Gastroesophageal sphincter (tissue), 4 donors: ENCODE measurements around the gene MAPK8IP2. TPM values are rescaled to one million over a fixed set of nuclear protein-coding genes. Genes with fewer than 3 reads are reported as not detected.
"Not testable (repeated sequence)": the region's sequence is repeated elsewhere in the genome, so short reads cannot be mapped to it uniquely, and the experiment has no call there.

Source experiments
- ATAC-seq: fragments of 150-250 bp; one replicate; pipeline ENCODE4 v1.9.1; 2016; ENCODE audit warnings: mild to moderate bottlenecking, moderate library complexity
- H3K27ac ChIP-seq, 4 donors: fragments of 200-600 bp; sonication (generic) in 3 of 4; 1 replicate in 3 of 4; 2 replicates in 1 of 4; pipeline ENCODE4 v1.5.1; 2016 to 2019
- H3K27me3 ChIP-seq: fragments of 200-600 bp; sonication (generic); one replicate; pipeline ENCODE4 v1.5.1; 2019
- H3K36me3 ChIP-seq, 2 donors: fragments of 200-600 bp; sonication (generic); one replicate each; pipeline ENCODE4 v1.5.1; 2019; ENCODE audit warnings: control low read depth in 1 of 2
- H3K4me1 ChIP-seq, 3 donors: fragments of 200-600 bp; sonication (generic); 1 replicate in 2 of 3; 2 replicates in 1 of 3; pipeline ENCODE4 v1.5.1; 2016 to 2019; ENCODE audit warnings: control low read depth in 2 of 3
- H3K4me3 ChIP-seq, 2 donors: fragments of 200-600 bp; sonication (generic); one replicate each; pipeline ENCODE4 v1.5.1; 2019; ENCODE audit warnings: mild to moderate bottlenecking in 1 of 2, moderate library complexity in 1 of 2
- H3K9me3 ChIP-seq, 3 donors: fragments of 200-600 bp; sonication (generic); one replicate each; pipeline ENCODE4 v1.5.1; 2017 to 2019; ENCODE audit warnings: control low read depth in 2 of 3
- CTCF ChIP-seq, 4 experiments: fragments of 200-600 bp in 2 of 4; fragments of 450-650 bp in 2 of 4; sonication (generic) in 1 of 4; IDR thresholded peaks; one replicate each; pipeline ENCODE4 v1.5.1; 2017 to 2019; ENCODE audit warnings: antibody characterized with exemption in 4 of 4, mild to moderate bottlenecking in 2 of 4, moderate library complexity in 2 of 4
- EP300 ChIP-seq: sonication (generic); formaldehyde crosslinking; IDR thresholded peaks from one replicate; pipeline ENCODE4 v1.6.1; 2017; ENCODE audit warnings: antibody characterized with exemption, mild to moderate bottlenecking
- POLR2A ChIP-seq, 2 donors: fragments of 450-650 bp; IDR thresholded peaks; one replicate each; pipeline ENCODE4 v1.6.1; 2017; ENCODE audit warnings: antibody characterized with exemption in 2 of 2, mild to moderate bottlenecking in 2 of 2, moderate library complexity in 1 of 2
- POLR2AphosphoS5 ChIP-seq: sonication (generic); formaldehyde crosslinking; IDR thresholded peaks from one replicate; pipeline ENCODE4 v1.6.1; 2017; ENCODE audit warnings: antibody characterized with exemption
- WGBS, 2 donors: methylation state at CpG; one replicate each; pipeline ENCODE4 v1.1.5; 2018; ENCODE audit warnings: low coverage in 1 of 2; 5-methylcytosine and 5-hydroxymethylcytosine counted together
- total RNA-seq, 4 donors: library from RNA; depleted of rRNA; stranded (reverse); fragments of >200 nt; gene quantifications; one replicate each; pipeline ENCODE4 v1.1.0, GENCODE V29; 2016

The MAPK8IP2 gene
- total RNA-seq, 4 donors from 2014 or later: 0.93 to 3.7 (median 2.3) TPM

GRCh38 chr22:50606165-50606945, 5.8 kb downstream of the MAPK8IP2 start:
- Histone ChIP-seq H3K27ac (no peak overlapping the region), H3K4me1 (peaks cover 0 to 8% (median 0%) of the 10 kb centered on the region in 3 donors), H3K9me3 (no peaks in the 10 kb centered on the region), H3K4me3 (no peak overlapping the region), H3K36me3 (peaks cover 0 to 6% of the 10 kb centered on the region in 2 donors), H3K27me3 (peaks cover 95% of the 10 kb centered on the region)
- WGBS, 2 donors: 69 to 82% methylated on average over 2 of the region's 19 CpGs
- no peak for ATAC-seq
- TF ChIP-seq POLR2A (IDR thresholded peaks at IDR 0.05): no peak
- no peak for TF ChIP-seq CTCF (IDR thresholded peaks at IDR 0.05)
- TF ChIP-seq EP300: no peak
- no peak for TF ChIP-seq POLR2AphosphoS5

- H3K27ac ChIP-seq: no peak overlapping the region
- H3K27me3 ChIP-seq: peaks cover 91% of the 10 kb centered on the region
- H3K36me3 ChIP-seq: peaks cover 0 to 6% of the 10 kb centered on the region in 2 donors
- no peak overlapping the region for H3K4me3 ChIP-seq
- H3K9me3 ChIP-seq: no peaks in the 10 kb centered on the region
- TF ChIP-seq POLR2A (IDR thresholded peaks at IDR 0.05) (no peak), CTCF (IDR thresholded peaks at IDR 0.05) (no peak), POLR2AphosphoS5 (no peak), EP300 (no peak)
- H3K4me1 ChIP-seq: peaks cover 0 to 7% (median 0%) of the 10 kb centered on the region in 3 donors
- ATAC-seq: no peak
- whole genome bisulfite sequencing, 2 donors: 79 to 80% methylated on average over 2 to 5 of the region's 18 CpGs
Observed at GRCh38 chr22:50606946-50607658, 6.5 kb downstream of the MAPK8IP2 start.

GRCh38 chr22:50607659-50608020, 7.0 kb downstream of the MAPK8IP2 start:
- peaks cover 0 to 7% (median 0%) of the 10 kb centered on the region in 3 donors for H3K4me1 ChIP-seq
- peaks cover 0 to 6% of the 10 kb centered on the region in 2 donors for H3K36me3 ChIP-seq
- H3K9me3 ChIP-seq: no peaks in the 10 kb centered on the region
- H3K4me3 ChIP-seq: no peak overlapping the region
- no peak for ATAC-seq
- H3K27ac ChIP-seq: no peak overlapping the region
- no peak for TF ChIP-seq EP300
- TF ChIP-seq POLR2AphosphoS5: no peak
- no peak for TF ChIP-seq CTCF (IDR thresholded peaks at IDR 0.05)
- no peak for TF ChIP-seq POLR2A (IDR thresholded peaks at IDR 0.05)
- peaks cover 91% of the 10 kb centered on the region for H3K27me3 ChIP-seq
- 63 to 70% methylated on average over 4 of the region's 6 CpGs for WGBS, 2 donors

- not testable (repeated sequence) for H3K4me1 ChIP-seq, H3K36me3 ChIP-seq, H3K4me3 ChIP-seq, ATAC-seq, H3K27ac ChIP-seq, H3K9me3 ChIP-seq
- H3K27me3 ChIP-seq: peaks cover 91% of the 10 kb centered on the region
- 77 to 83% methylated on average over 19 to 22 of the region's 39 CpGs for whole genome bisulfite sequencing, 2 donors
Observed at GRCh38 chr22:50608058-50608840, 7.7 kb downstream of the MAPK8IP2 start.

- H3K36me3 ChIP-seq: peaks cover 0 to 6% of the 10 kb centered on the region in 2 donors
- 100% methylated on average over 2 of the region's 10 CpGs; no CpG with 5 or more reads in 1 of the 2 donors for WGBS, 2 donors
- ATAC-seq: no peak
- no peaks in the 10 kb centered on the region for H3K9me3 ChIP-seq
- H3K4me3 ChIP-seq: no peak overlapping the region
- H3K4me1 ChIP-seq: peaks cover 0 to under 1% (median 0%) of the 10 kb centered on the region in 3 donors
- H3K27ac ChIP-seq: no peak overlapping the region
- TF ChIP-seq CTCF (IDR thresholded peaks at IDR 0.05) (no peak), POLR2A (IDR thresholded peaks at IDR 0.05) (no peak), POLR2AphosphoS5 (no peak), EP300 (no peak)
- peaks cover 89% of the 10 kb centered on the region for H3K27me3 ChIP-seq
Observed at GRCh38 chr22:50608996-50609395, 8.4 kb downstream of the MAPK8IP2 start.
